HK-2 (cell line): ENCODE results near the gene RARA.
A peak's percentile ranks its signal among the peaks of the same experiment; 100 is the strongest.
"Not testable (repeated sequence)": the region's sequence is repeated elsewhere in the genome, so short reads cannot be mapped to it uniquely, and the experiment has no call there.

ENCODE experiments used
- DNase-seq: peaks from one replicate; pipeline ENCODE4 v3.0.0-alpha.2; 2018; ENCODE audit not compliant: unreplicated experiment

RARA gene

DNA sequence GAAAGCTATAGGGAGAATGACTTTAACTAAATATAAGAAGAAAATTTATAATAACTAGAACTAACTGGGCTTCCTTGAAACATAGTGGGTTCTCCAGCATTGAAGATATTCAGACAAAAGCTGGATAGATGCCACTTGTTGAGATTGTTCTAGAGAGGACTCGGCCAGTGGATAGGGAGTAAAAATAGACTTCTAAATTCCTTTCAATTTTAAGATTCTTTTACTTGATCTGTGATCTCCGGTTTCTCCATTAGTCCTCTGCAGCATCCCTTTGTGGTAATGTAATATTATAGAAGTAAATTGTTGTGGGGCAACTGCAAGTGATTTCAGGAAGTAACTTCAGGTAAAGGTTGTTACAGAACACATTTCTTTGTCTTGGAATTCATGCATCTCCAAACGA lies 10.3 kb upstream of the RARA start:
- no peak for DNase-seq

DNA sequence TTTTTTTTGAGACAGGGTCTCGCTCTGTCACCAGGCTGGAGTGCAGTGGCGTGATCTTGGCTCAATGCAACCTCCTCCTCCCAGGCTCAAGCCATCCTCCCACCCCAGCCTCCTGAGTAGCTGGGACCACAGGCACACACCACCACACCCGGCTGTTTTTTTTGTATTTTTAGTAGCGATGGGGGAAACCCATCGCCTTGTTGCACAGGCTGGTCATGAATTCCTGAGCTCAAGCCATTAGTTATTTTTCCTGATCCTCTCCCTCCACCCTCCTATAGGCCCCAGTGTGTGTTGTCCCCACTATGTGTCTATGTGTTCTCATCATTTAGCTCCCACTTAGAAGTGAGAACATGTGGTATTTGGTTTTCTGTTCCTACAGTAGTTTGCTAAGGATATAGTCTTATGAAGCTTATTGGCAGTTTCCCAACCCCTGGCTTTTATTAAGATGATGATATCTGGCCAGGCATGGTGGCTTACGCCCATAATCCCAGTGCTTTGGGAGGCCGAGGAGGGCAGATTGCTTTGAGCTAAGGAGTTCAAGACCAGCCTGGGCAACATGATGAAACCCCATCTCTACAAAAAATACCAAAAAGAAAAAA lies 9.7 kb upstream of the RARA start:
- not testable (repeated sequence) for DNase-seq

DNA sequence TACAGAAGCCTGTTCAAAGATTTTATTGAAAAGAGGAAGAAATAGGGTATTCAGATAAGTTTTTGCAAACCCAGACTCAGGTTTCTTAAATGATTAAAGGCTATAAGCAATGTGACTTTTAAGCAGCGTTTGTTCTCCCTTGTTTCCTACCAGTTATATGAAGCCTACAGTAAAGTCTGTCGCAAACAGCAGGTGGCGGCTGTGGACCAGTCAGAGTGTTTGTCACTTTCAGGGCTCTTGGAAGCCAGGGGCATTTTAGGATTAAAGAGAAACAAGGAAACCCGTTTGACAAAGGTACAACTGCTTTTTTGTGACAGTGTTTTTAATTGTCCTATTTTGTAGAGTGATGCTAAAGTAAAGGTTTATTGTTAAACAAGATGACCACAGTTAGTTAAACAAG lies 7.7 kb upstream of the RARA start:
- DNase-seq = no peak

GRCh38 chr17:40303009-40303657 lies 5.8 kb upstream of the RARA start:
- DNase-seq = no peak

GRCh38 chr17:40303708-40304551 lies 5.0 kb upstream of the RARA start:
- no peak for DNase-seq

GRCh38 chr17:40304552-40304863 lies 4.5 kb upstream of the RARA start:
- not testable (repeated sequence) for DNase-seq

- DNase-seq = not testable (repeated sequence)
Measured at GRCh38 chr17:40304866-40305265, 4.1 kb upstream of the RARA start.

- no peak for DNase-seq
Measured at GRCh38 chr17:40306395-40306794, 2.6 kb upstream of the RARA start.

GRCh38 chr17:40307001-40307730 lies 1.8 kb upstream of the RARA start:
- no peak for DNase-seq

DNA sequence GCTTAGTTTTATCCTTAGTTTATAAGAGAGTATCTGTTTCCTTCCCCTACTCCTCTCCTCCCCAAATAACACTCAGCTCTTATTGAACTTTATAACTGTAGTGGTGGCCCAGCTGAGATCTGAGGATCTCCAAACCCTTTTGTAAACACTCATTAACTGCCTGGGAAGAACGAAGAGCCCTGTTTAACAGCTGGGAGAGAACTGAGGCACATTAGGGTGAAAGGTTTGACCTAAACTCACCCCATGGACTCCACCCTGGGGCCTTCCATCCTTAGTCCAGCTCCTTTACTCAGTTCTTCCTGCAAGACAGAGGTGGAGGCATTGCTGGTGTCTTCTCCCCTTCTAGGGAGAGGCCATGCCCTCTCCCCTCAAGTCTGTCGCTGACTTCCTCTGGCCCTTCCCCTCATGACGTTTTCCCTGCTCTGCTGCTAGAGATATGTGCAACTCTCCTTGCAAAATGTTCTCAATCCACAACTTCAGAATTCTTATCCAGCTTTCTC lies 1.2 kb upstream of the RARA start:
- DNase-seq = no peak

GRCh38 chr17:40309949-40310510 lies 1.1 kb downstream of the RARA start:
- DNase-seq = no peak

DNA sequence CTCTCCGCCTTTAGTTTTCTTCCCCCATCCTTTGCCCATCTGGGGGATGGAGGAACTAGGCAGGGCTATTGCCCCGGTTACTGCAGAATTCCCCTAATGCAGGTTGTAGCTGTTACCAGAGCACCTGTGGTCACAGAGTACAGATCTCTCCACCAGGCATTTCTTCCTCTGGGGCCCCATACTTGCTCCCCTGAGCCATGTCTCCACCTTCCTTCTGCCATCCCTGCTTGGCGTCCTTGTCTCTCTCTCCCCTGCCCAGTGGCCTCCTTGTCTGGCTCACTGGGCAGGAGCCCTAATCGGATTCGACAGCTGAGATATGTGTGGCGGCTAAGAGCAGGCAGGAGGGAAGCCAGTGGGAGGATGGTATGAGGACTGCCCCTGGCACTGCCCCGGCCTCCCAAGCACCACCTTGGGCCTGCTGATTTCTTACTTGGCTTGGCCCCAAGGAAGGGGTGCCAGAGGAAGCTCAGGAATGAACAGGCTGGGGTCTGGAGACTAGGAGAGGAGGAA lies 2.0 kb downstream of the RARA start:
- no peak for DNase-seq

DNA sequence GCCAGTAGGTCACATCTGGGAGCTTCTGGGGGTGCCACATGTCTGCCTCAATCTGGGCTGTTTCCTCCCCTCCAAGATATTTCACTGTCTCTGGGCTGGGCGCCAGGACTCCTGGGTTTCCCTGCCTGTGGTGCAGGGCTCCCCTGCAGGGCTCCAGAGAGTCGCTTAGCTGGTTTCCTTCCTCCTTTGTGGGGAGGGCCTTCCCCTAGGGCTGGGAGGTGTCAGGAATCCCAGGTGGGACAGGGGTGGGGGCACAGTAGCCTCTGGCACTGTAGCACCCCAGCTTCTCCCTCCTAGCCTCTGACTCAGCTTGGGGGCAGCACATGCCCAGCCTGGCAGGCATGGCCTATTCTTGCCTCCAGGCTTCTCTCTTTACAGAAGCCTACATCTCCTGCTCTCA lies 2.6 kb downstream of the RARA start:
- no peak for DNase-seq

GRCh38 chr17:40312131-40312731 lies 3.3 kb downstream of the RARA start:
- peak; percentile 85 for DNase-seq

DNA sequence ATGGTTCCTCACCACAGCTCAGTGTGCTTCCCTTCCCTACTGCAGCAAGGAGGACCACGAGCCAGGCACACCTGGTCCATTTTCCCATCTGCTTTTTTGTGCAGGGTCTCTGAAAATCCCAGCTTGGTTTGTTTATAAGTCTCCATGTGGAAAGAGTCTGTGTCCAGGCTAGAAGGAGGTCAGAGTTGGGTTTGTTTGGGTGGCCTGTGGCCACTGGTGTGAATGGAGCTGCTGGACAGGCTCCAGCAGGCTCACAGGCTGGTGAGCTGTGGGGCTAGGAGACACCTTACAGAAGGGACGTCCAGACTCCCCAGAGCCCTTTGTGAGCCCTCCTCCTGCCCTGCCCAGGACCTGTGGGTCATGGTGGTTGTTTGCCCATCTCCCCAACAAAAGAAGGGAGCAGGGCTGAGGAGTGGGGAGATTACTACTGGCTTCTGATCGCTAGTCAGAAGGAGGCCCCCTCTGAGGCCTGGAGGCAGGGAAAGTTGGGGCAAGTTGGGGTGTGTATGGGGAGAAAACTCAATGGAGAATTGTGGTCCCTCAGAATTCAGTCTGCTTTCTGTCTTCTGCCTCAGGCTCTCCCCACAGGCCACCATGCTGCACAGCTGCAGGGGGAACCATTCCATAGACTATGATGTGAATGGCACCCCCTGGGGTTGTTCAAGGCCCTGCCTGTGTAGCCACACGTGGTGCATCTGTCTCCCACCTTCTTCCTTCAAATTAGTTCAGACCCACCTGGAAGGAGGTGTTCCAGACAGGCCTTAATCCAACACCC lies 4.1 kb downstream of the RARA start:
- DNase-seq = no peak

DNA sequence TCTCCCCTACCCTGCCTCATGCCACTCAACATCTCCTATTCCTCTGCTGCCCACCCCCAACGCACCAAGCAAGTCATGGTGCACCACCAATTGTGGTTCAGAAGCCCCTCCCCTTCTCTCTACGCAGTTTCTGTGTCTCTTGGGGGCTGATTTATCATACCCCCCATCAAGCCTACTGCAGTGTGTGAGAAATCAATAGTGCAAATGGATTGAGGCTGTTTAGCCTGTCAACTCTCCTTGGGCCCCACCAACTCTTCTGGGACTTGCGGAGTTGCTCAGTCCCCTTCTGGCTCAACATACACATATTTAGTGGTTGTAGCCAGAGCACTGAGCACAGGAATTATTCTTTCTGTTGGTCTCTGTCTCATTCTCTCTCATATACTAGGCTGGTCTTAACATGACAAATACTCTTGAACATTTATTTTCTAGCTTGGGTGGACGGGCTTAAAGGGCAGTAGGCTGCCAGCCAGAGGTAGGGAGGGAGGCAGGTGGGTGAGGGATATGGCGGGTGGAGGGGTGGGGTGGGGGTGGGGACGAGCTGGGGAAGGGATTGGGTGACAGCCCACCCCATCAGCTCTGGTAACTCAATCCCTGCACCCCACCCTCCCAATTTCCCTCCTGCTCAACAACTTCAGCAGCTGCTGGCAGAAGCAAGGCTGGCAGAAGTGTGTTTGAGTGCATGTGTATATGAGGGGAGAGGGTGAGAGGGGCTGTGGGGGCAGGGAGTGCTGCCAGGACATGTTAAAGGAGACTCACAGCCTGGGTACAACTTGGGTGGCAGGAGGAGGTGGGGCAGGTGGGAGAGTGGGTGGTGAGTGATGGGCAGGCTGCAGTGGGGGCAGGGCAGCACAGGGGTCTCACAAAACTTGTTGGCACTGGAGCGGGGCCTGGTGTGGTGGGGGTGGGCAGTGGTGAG lies 4.9 kb downstream of the RARA start:
- DNase-seq = no peak

DNA sequence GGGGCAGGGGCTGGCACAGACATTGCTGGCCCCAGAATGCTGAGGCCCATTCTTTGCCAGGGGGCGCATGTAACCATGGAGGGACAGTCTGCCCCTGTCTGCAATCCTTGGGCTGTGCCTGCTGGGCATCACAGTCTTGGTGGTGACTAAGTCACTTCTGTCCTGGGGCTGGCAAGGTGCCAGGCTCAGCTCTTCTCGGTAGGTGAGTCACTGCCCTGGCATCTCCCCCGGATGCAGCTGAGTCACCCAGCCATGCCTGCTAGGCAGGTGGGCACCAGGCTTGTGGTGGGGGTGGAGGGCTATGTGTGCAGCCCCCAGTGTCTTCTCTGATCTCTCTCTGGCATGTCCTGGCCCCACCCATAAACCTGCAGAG lies 5.6 kb downstream of the RARA start:
- DNase-seq = peak; percentile 95

DNA sequence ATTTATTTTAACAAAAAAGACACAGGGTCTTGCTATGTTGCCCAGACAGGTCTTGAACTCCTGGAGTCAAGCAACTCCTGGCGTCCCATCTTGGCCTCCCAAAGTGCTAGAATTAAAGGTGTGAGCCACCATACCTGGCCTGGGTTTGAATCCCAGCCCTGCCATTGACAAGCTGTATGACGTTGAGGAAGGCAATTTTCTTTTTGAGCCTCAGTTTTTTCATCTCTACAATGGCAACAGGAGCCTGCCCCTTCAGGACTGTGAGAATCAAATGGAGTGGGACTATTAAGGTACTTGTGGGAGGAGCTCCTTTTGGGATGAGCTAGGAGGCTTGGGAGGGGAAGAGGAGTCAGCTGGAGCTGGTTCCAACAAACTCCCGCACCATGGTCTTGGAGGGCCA lies 6.2 kb downstream of the RARA start:
- no peak for DNase-seq
